Testis (tissue), 3 donors: ENCODE data around the gene PSD2. TPM values are rescaled to one million over a fixed set of nuclear protein-coding genes. Genes with fewer than 3 reads are reported as not detected.

Source experiments
- DNase-seq: peaks from one replicate; pipeline ENCODE4 v3.0.0-alpha.2; 2019
- H3K27ac ChIP-seq, 2 donors: fragments of 200-600 bp; sonication (generic); one replicate each; pipeline ENCODE4 v1.5.1; 2019
- H3K27me3 ChIP-seq: fragments of 200-600 bp; sonication (generic); one replicate; pipeline ENCODE4 v1.5.1; 2019
- H3K36me3 ChIP-seq: fragments of 200-600 bp; sonication (generic); one replicate; pipeline ENCODE4 v1.5.1; 2017; ENCODE audit warnings: low read depth; ENCODE audit errors: missing control alignments
- H3K4me1 ChIP-seq: fragments of 200-600 bp; sonication (generic); one replicate; pipeline ENCODE4 v1.5.1; 2019
- H3K4me3 ChIP-seq, 2 donors: fragments of 200-600 bp; sonication (generic); one replicate each; pipeline ENCODE4 v1.5.1; 2017 to 2019
- H3K9me3 ChIP-seq: fragments of 200-600 bp; sonication (generic); one replicate; pipeline ENCODE4 v1.5.1; 2017
- CTCF ChIP-seq, 3 experiments: fragments of 450-650 bp in 2 of 3; fragments of 200-600 bp in 1 of 3; sonication (generic) in 1 of 3; IDR thresholded peaks; one replicate each; pipeline ENCODE4 v1.5.1; 2016 to 2019; ENCODE audit warnings: antibody characterized with exemption in 3 of 3, mild to moderate bottlenecking in 2 of 3, moderate library complexity in 1 of 3
- POLR2A ChIP-seq: fragments of 450-650 bp; IDR thresholded peaks from one replicate; pipeline ENCODE4 v1.6.1; 2017; ENCODE audit warnings: antibody characterized with exemption, mild to moderate bottlenecking, moderate library complexity
- WGBS, 2 donors: methylation state at CpG; one replicate each; pipeline ENCODE4 v1.1.5; 2018; 5-methylcytosine and 5-hydroxymethylcytosine counted together
- intact Hi-C: fragments of 100-400 bp; cut with DNase I; formaldehyde crosslinking; loops from one replicate; pipeline ENCODE4 v1.15.1; 2023; ENCODE audit warnings: low total_unique reads
- polyA plus RNA-seq: library from polyadenylated mRNA; stranded (reverse); fragments of 350-450 nt; fragmentation: Illumina TruSeq; extraction: RNeasy Lipid Tissue Mini Kit (QIAGEN cat#74804); gene quantifications from one replicate; pipeline ENCODE4 v1.2.3, GENCODE V29; 2014; ENCODE audit warnings: low read depth, low replicate concordance; ENCODE audit not compliant: insufficient read depth
- total RNA-seq, 2 donors: library from RNA; depleted of rRNA; stranded (reverse); fragments of >200 nt; gene quantifications; one replicate each; pipeline ENCODE4 v1.2.3, GENCODE V29; 2016

PSD2 gene
- total and polyA plus RNA-seq, 3 donors from 2014 or later: 1.6 to 2.0 (median 1.9) TPM

GRCh38 chr5:139799359-139799758 is 3.8 kb downstream of the PSD2 start:
- no peaks in the 10 kb centered on the region for H3K9me3 ChIP-seq
- intact Hi-C loops: loop anchor here (10.0 kb wide), 1 partner anchor 65 kb away; no protein-coding TSS in a partner anchor
- H3K27ac ChIP-seq: no peak overlapping the region
- no peak overlapping the region for H3K4me3 ChIP-seq
- no peak for DNase-seq
- TF ChIP-seq CTCF (IDR thresholded peaks at IDR 0.05): no peak
- H3K36me3 ChIP-seq: no peaks in the 10 kb centered on the region
- no peaks in the 10 kb centered on the region for H3K27me3 ChIP-seq
- H3K4me1 ChIP-seq: peaks cover 4% of the 10 kb centered on the region

- Histone ChIP-seq H3K36me3 (no peaks in the 10 kb centered on the region), H3K27ac (no peak overlapping the region), H3K4me3 (no peak overlapping the region), H3K27me3 (no peaks in the 10 kb centered on the region), H3K4me1 (no peaks in the 10 kb centered on the region), H3K9me3 (no peaks in the 10 kb centered on the region)
- intact Hi-C loops: no loop called here
- no peak for TF ChIP-seq POLR2A
- no peak for TF ChIP-seq CTCF (IDR thresholded peaks at IDR 0.05)
- WGBS, 2 donors: 97% methylated on average over 2 of the region's 2 CpGs; no CpG with 5 or more reads in 1 of the 2 donors
- no peak for DNase-seq
Measured at GRCh38 chr5:139803978-139804377, 8.4 kb downstream of the PSD2 start.

GRCh38 chr5:139804800-139805397 is 9.3 kb downstream of the PSD2 start:
- no peaks in the 10 kb centered on the region for H3K27me3 ChIP-seq
- no peaks in the 10 kb centered on the region for H3K36me3 ChIP-seq
- no peak overlapping the region for H3K4me3 ChIP-seq
- TF ChIP-seq POLR2A: no peak
- no peak for TF ChIP-seq CTCF (IDR thresholded peaks at IDR 0.05)
- DNase-seq: no peak
- WGBS, 2 donors: 90 to 91% methylated on average over 15 to 17 of the region's 17 CpGs
- no peaks in the 10 kb centered on the region for H3K9me3 ChIP-seq
- intact Hi-C loops: no loop called here
- H3K4me1 ChIP-seq: no peaks in the 10 kb centered on the region
- H3K27ac ChIP-seq: no peak overlapping the region

- H3K27ac ChIP-seq: no peak overlapping the region
Measured at GRCh38 chr5:139805545-139805944, 9.9 kb downstream of the PSD2 start.

More at GRCh38 chr5:139805545-139805944, 9.9 kb downstream of the PSD2 start:
- TF ChIP-seq POLR2A (no peak), CTCF (IDR thresholded peaks at IDR 0.05) (no peak)
- H3K9me3 ChIP-seq: no peaks in the 10 kb centered on the region
- H3K4me1 ChIP-seq: no peaks in the 10 kb centered on the region
- no peaks in the 10 kb centered on the region for H3K27me3 ChIP-seq
- intact Hi-C loops: no loop called here
- 87 to 97% methylated on average over 2 of the region's 2 CpGs for WGBS, 2 donors
- H3K4me3 ChIP-seq: no peak overlapping the region
- DNase-seq: no peak
- H3K36me3 ChIP-seq: no peaks in the 10 kb centered on the region
